ENCODE measurements around the gene RNF150.
"Not testable (repeated sequence)": the region's sequence is repeated elsewhere in the genome, so short reads cannot be mapped to it uniquely, and the experiment has no call there.

RNF150 gene

GRCh38 chr4:141133146-141133998, at the start of gene RNF150:
TSS of gene RNF150 (minus strand) at chr4:141133469.
- peak; percentile 88 for DNase-seq

- no peak for DNase-seq
Measured at GRCh38 chr4:141180991-141181761, 47.9 kb upstream of the RNF150 start.

- DNase-seq, result no peak
Measured at GRCh38 chr4:141179474-141180373, 46.5 kb upstream of the RNF150 start.

- DNase-seq, result peak; percentile 3
Measured at GRCh38 chr4:141177171-141177570, 43.9 kb upstream of the RNF150 start.

GRCh38 chr4:141174457-141174856, 41.2 kb upstream of the RNF150 start:
- no peak for DNase-seq

- no peak for DNase-seq
Measured at GRCh38 chr4:141170671-141171070, 37.4 kb upstream of the RNF150 start.

GRCh38 chr4:141169391-141169790, 36.1 kb upstream of the RNF150 start:
- peak; percentile 24 for DNase-seq

GRCh38 chr4:141165001-141165400, 31.7 kb upstream of the RNF150 start:
- DNase-seq, result not testable (repeated sequence)

GRCh38 chr4:141159027-141159426, 25.8 kb upstream of the RNF150 start:
- no peak for DNase-seq

- peak; percentile 61 for DNase-seq
Measured at GRCh38 chr4:141158219-141158618, 24.9 kb upstream of the RNF150 start.

GRCh38 chr4:141155586-141155985, 22.3 kb upstream of the RNF150 start:
- no peak for DNase-seq

- no peak for DNase-seq
Measured at GRCh38 chr4:141154725-141155124, 21.5 kb upstream of the RNF150 start.

GRCh38 chr4:141153751-141154510, 20.7 kb upstream of the RNF150 start:
- DNase-seq, result no peak

GRCh38 chr4:141144207-141144606, 10.9 kb upstream of the RNF150 start:
- DNase-seq, result no peak

GRCh38 chr4:141142423-141142822, 9.2 kb upstream of the RNF150 start:
- no peak for DNase-seq

- DNase-seq, result peak; percentile 4
Measured at GRCh38 chr4:141140391-141141200, 7.3 kb upstream of the RNF150 start.

GRCh38 chr4:141133999-141134995, 1.0 kb upstream of the RNF150 start:
- DNase-seq, result peak; percentile 5

GRCh38 chr4:141132709-141133145, 542 bp downstream of the RNF150 start:
- DNase-seq, result peak; percentile 64

- DNase-seq, result peak; percentile 54
Measured at GRCh38 chr4:141132072-141132708, 1.1 kb downstream of the RNF150 start.

Measured in DMS53 (cell line).